H9 (cell line): ENCODE data around the gene TBL1X. TPM values are rescaled to one million over a fixed set of nuclear protein-coding genes. Genes with fewer than 3 reads are reported as not detected.
A peak's percentile ranks its signal among the peaks of the same experiment; 100 is the strongest.

Experiments used
- DNase-seq: peaks from one replicate; pipeline ENCODE4 v3.0.0-alpha.2; 2017
- H2AFZ ChIP-seq: one replicate; pipeline ENCODE4 v1.6.1; 2013; ENCODE audit warnings: mild to moderate bottlenecking, low read length, control low read depth, moderate library complexity
- H2AK5ac ChIP-seq: 2 replicates; pipeline ENCODE4 v1.6.1; 2013; ENCODE audit warnings: low read length, control low read depth, mixed read lengths; ENCODE audit not compliant: insufficient read length
- H2BK120ac ChIP-seq: one replicate; pipeline ENCODE4 v1.6.1; 2013; ENCODE audit warnings: low read depth, mild to moderate bottlenecking, low read length, control low read depth, inconsistent platforms; ENCODE audit not compliant: poor library complexity, severe bottlenecking
- H2BK12ac ChIP-seq: 2 replicates; pipeline ENCODE4 v1.6.1; 2013; ENCODE audit warnings: low read length, control low read depth, mixed read lengths, low read depth; ENCODE audit not compliant: insufficient read length
- H2BK15ac ChIP-seq: 2 replicates; pipeline ENCODE4 v1.6.1; 2013; ENCODE audit warnings: low read depth, low read length, control low read depth
- H2BK20ac ChIP-seq: one replicate; pipeline ENCODE4 v1.6.1; 2013; ENCODE audit warnings: low read depth, mild to moderate bottlenecking, low read length, control low read depth, inconsistent platforms; ENCODE audit not compliant: poor library complexity, severe bottlenecking
- H2BK5ac ChIP-seq: 2 replicates; pipeline ENCODE4 v1.6.1; 2013; ENCODE audit warnings: low read length, control low read depth, mixed read lengths; ENCODE audit not compliant: insufficient read length
- H3K14ac ChIP-seq: 2 replicates; pipeline ENCODE4 v1.6.1; 2013; ENCODE audit warnings: low read length, control low read depth; ENCODE audit not compliant: insufficient read depth
- H3K18ac ChIP-seq: 2 replicates; pipeline ENCODE4 v1.6.1; 2013; ENCODE audit warnings: low read depth, mild to moderate bottlenecking, mixed read lengths, low read length, control low read depth; ENCODE audit not compliant: insufficient read length
- H3K23ac ChIP-seq: 2 replicates; pipeline ENCODE4 v1.6.1; 2013; ENCODE audit warnings: low read length, control low read depth, mixed read lengths, low read depth; ENCODE audit not compliant: insufficient read length
- H3K23me2 ChIP-seq: 2 replicates; pipeline ENCODE4 v1.6.1; 2013; ENCODE audit warnings: low read depth, mild to moderate bottlenecking, mixed read lengths, low read length, control low read depth; ENCODE audit not compliant: insufficient read length, poor library complexity, severe bottlenecking
- H3K27ac ChIP-seq: 2 replicates; pipeline ENCODE4 v1.5.1; 2013; ENCODE audit warnings: low read length, control low read depth, mixed read lengths, low read depth; ENCODE audit not compliant: insufficient read length
- H3K27me3 ChIP-seq: 2 replicates; pipeline ENCODE4 v1.6.1; 2013; ENCODE audit warnings: low read length, control low read depth, inconsistent platforms; ENCODE audit not compliant: insufficient read depth
- H3K4ac ChIP-seq: 2 replicates; pipeline ENCODE4 v1.6.1; 2013; ENCODE audit warnings: low read depth, mild to moderate bottlenecking, control low read depth, inconsistent platforms, low read length, moderate library complexity
- H3K4me1 ChIP-seq: 2 replicates; pipeline ENCODE4 v1.6.1; 2013; ENCODE audit warnings: low read length, control low read depth, inconsistent platforms; ENCODE audit not compliant: insufficient read depth
- H3K4me2 ChIP-seq: 2 replicates; pipeline ENCODE4 v1.6.1; 2013; ENCODE audit warnings: low read length, control low read depth, mixed read lengths; ENCODE audit not compliant: insufficient read length, insufficient read depth
- H3K56ac ChIP-seq: 2 replicates; pipeline ENCODE4 v1.6.1; 2013; ENCODE audit warnings: low read depth, mild to moderate bottlenecking, mixed read lengths, low read length, control low read depth; ENCODE audit not compliant: insufficient read length
- H3K79me1 ChIP-seq: 2 replicates; pipeline ENCODE4 v1.6.1; 2013; ENCODE audit warnings: low read depth, mild to moderate bottlenecking, moderate library complexity, low read length, control low read depth, inconsistent platforms; ENCODE audit not compliant: insufficient read depth, poor library complexity, severe bottlenecking
- H3K79me2 ChIP-seq: 2 replicates; pipeline ENCODE4 v1.6.1; 2013; ENCODE audit warnings: low read length, control low read depth, inconsistent platforms; ENCODE audit not compliant: insufficient read depth
- H3K9ac ChIP-seq: 2 replicates; pipeline ENCODE4 v1.6.1; 2013; ENCODE audit warnings: low read length, control low read depth, mixed read lengths; ENCODE audit not compliant: insufficient read length; ENCODE audit errors: extremely low read depth
- H3K9me3 ChIP-seq: one replicate; pipeline ENCODE4 v1.6.1; 2013; ENCODE audit warnings: low read depth, low read length, inconsistent platforms; ENCODE audit not compliant: control insufficient read depth
- H3T11ph ChIP-seq: one replicate; pipeline ENCODE4 v1.6.1; 2013; ENCODE audit warnings: mild to moderate bottlenecking, low read length, control low read depth, inconsistent platforms
- H4K20me1 ChIP-seq: one replicate; pipeline ENCODE4 v1.6.1; 2013; ENCODE audit not compliant: control insufficient read depth, insufficient read length, insufficient read depth
- H4K5ac ChIP-seq: 2 replicates; pipeline ENCODE4 v1.6.1; 2013; ENCODE audit warnings: low read depth, mild to moderate bottlenecking, mixed read lengths, low read length, control low read depth; ENCODE audit not compliant: insufficient read length
- H4K8ac ChIP-seq: replicated peaks from 2 replicates; pipeline ENCODE4 v1.6.1; 2013; ENCODE audit warnings: low read length, control low read depth, mixed read lengths, low read depth; ENCODE audit not compliant: insufficient read length
- H4K91ac ChIP-seq: 2 replicates; pipeline ENCODE4 v1.6.1; 2013; ENCODE audit warnings: low read depth, mild to moderate bottlenecking, moderate library complexity, mixed read lengths, low read length, control low read depth; ENCODE audit not compliant: insufficient read length
- H3K27ac Mint-ChIP-seq, 3 experiments: 2 replicates in 2 of 3; 3 replicates in 1 of 3; pipeline ENCODE4 v1.8.0; 2020 to 2021; ENCODE audit warnings: mixed read lengths in 3 of 3, mild to moderate bottlenecking in 1 of 3, moderate library complexity in 1 of 3
- H3K27me3 Mint-ChIP-seq: 2 replicates; pipeline ENCODE4 v1.8.0; 2021; ENCODE audit warnings: low read depth, mild to moderate bottlenecking, moderate library complexity, mixed read lengths
- H3K36me3 Mint-ChIP-seq, 3 experiments: 2 replicates in 2 of 3; 3 replicates in 1 of 3; pipeline ENCODE4 v1.8.0; 2020 to 2021; ENCODE audit warnings: low read depth in 3 of 3, mixed read lengths in 3 of 3; ENCODE audit not compliant: insufficient read depth in 1 of 3
- H3K4me1 Mint-ChIP-seq, 2 experiments: 2 replicates each; pipeline ENCODE4 v1.8.0; 2020; ENCODE audit warnings: mixed read lengths in 2 of 2
- H3K4me3 Mint-ChIP-seq, 2 experiments: 2 replicates in 1 of 2; 3 replicates in 1 of 2; pipeline ENCODE4 v1.8.0; 2020 to 2021; ENCODE audit warnings: mild to moderate bottlenecking in 2 of 2, mixed read lengths in 2 of 2, moderate library complexity in 1 of 2
- H3K9me3 Mint-ChIP-seq, 2 experiments: 2 replicates in 1 of 2; 3 replicates in 1 of 2; pipeline ENCODE4 v1.8.0; 2020; ENCODE audit warnings: mild to moderate bottlenecking in 2 of 2, mixed read lengths in 2 of 2, moderate library complexity in 1 of 2
- CTCF ChIP-seq: fragments of 200-600 bp; sonication (generic); conservative IDR thresholded peaks from 3 replicates; pipeline ENCODE4 v1.8.0; 2021; ENCODE audit warnings: antibody characterized with exemption, mild to moderate bottlenecking
- WGBS: extraction: QIAGEN DNeasy Blood & Tissue Kit; methylation state at CpG from one replicate; pipeline ENCODE4 v1.1.7; 2013; ENCODE audit warnings: missing lambda C conversion rate, low lambda C conversion rate, mixed read lengths; ENCODE audit not compliant: insufficient read length; ENCODE audit errors: extremely low coverage; 5-methylcytosine and 5-hydroxymethylcytosine counted together
- total RNA-seq: library from RNA; stranded (reverse); gene quantifications from 2 replicates; pipeline ENCODE4 v1.2.1, GENCODE V29; 2021

Gene TBL1X
- total RNA-seq, 1 experiment from 2014 or later: 24.1 TPM

- Histone ChIP-seq H3K4ac (no peak overlapping the region), H3K14ac (no peak overlapping the region), H3K4me2 (no peak overlapping the region), H3K23ac (no peak overlapping the region), H2AFZ (no peak overlapping the region), H2BK15ac (no peak overlapping the region), H4K20me1 (no peaks in the 10 kb centered on the region), H3K79me2 (no peaks in the 10 kb centered on the region), H2BK12ac (no peak overlapping the region), H3K4me1 (peaks cover 2% of the 10 kb centered on the region; the same call in 1 of the 2 replicates), H4K91ac (no peak overlapping the region), H3K27ac (no peak overlapping the region), H3K79me1 (no peaks in the 10 kb centered on the region), H4K5ac (no peak overlapping the region), H2BK5ac (no peak overlapping the region), H3K27me3 (no peaks in the 10 kb centered on the region), H2BK120ac (no peak overlapping the region), H3T11ph (no peak overlapping the region), H3K18ac (no peak overlapping the region), H3K9ac (no peak overlapping the region), H3K23me2 (peaks cover under 1% of the 10 kb centered on the region), H3K9me3 (no peaks in the 10 kb centered on the region), H2AK5ac (no peak overlapping the region), H4K8ac (no peak overlapping the region), H3K56ac (peak overlapping the region; percentile 57), H2BK20ac (no peak overlapping the region)
- peak overlapping the region in 2 of 3 experiments; percentile 53 to 58; a peak in 4 of 7 replicates for H3K27ac Mint-ChIP-seq
- H3K9me3 Mint-ChIP-seq: peaks cover 22 to 48% of the 10 kb centered on the region in 2 experiments
- no peak for DNase-seq
- peaks cover 0 to 15% of the 10 kb centered on the region in 2 experiments; a peak in 3 of 4 replicates for H3K4me1 Mint-ChIP-seq
- H3K36me3 Mint-ChIP-seq: peaks cover 3 to 12% (median 8%) of the 10 kb centered on the region in 3 experiments; a peak in 6 of 7 replicates
- peaks cover 3% of the 10 kb centered on the region for H3K27me3 Mint-ChIP-seq
- WGBS: no CpG with 5 or more reads among the region's 1 CpG
- no peak for TF ChIP-seq CTCF
- no peak overlapping the region; a peak in 1 of 5 replicates for H3K4me3 Mint-ChIP-seq
Measured at GRCh38 chrX:9770319-9770718, 305.5 kb downstream of the TBL1X start.
